MM.1S (cell line): Measurements from ENCODE around the gene CALML3.

ENCODE experiments used
- DNase-seq: peaks from one replicate; pipeline ENCODE4 v3.0.0-alpha.2; 2015
- H2AFZ ChIP-seq: fragments of 300-600 bp; sonication (generic); 2 replicates; pipeline ENCODE4 v1.6.0; 2016; ENCODE audit warnings: antibody characterized with exemption, low read length
- H3F3A ChIP-seq: fragments of 300-600 bp; sonication (generic); 2 replicates; pipeline ENCODE4 v1.6.1; 2016; ENCODE audit warnings: mild to moderate bottlenecking, antibody characterized with exemption, low read length, moderate library complexity, mixed read lengths; ENCODE audit not compliant: insufficient read depth
- H3K27ac ChIP-seq: fragments of 300-600 bp; sonication (generic); 2 replicates; pipeline ENCODE4 v1.5.1; 2016; ENCODE audit warnings: mild to moderate bottlenecking, low read length
- H3K27me3 ChIP-seq: fragments of 300-600 bp; sonication (generic); replicated peaks from 2 replicates; pipeline ENCODE4 v1.6.0; 2016; ENCODE audit warnings: low read length; ENCODE audit not compliant: insufficient read depth
- H3K36me3 ChIP-seq: fragments of 300-600 bp; sonication (generic); replicated peaks from 2 replicates; pipeline ENCODE4 v1.6.1; 2016; ENCODE audit warnings: mild to moderate bottlenecking, low read length, mixed read lengths; ENCODE audit not compliant: insufficient read depth
- H3K4me1 ChIP-seq: fragments of 300-600 bp; sonication (generic); 2 replicates; pipeline ENCODE4 v1.6.1; 2016; ENCODE audit warnings: low read length, mixed read lengths
- H3K4me2 ChIP-seq: fragments of 300-600 bp; sonication (generic); 2 replicates; pipeline ENCODE4 v1.6.0; 2016; ENCODE audit warnings: low read depth, low read length
- H3K4me3 ChIP-seq: fragments of 300-600 bp; sonication (generic); 2 replicates; pipeline ENCODE4 v1.5.1; 2016; ENCODE audit warnings: low read length, mixed read lengths
- H3K79me2 ChIP-seq: fragments of 300-600 bp; sonication (generic); 2 replicates; pipeline ENCODE4 v1.6.1; 2016; ENCODE audit warnings: mixed run types, low read length, mixed read lengths
- H3K9ac ChIP-seq: fragments of 300-600 bp; sonication (generic); 2 replicates; pipeline ENCODE4 v1.6.1; 2016; ENCODE audit warnings: low read length, mixed read lengths
- H3K9me2 ChIP-seq: fragments of 300-600 bp; sonication (generic); replicated peaks from 2 replicates; pipeline ENCODE4 v1.6.1; 2016; ENCODE audit warnings: mild to moderate bottlenecking, low read length, mixed read lengths; ENCODE audit not compliant: insufficient read depth
- H3K9me3 ChIP-seq: fragments of 300-600 bp; sonication (generic); replicated peaks from 2 replicates; pipeline ENCODE4 v1.6.1; 2016; ENCODE audit warnings: mild to moderate bottlenecking, low read length, mixed read lengths; ENCODE audit not compliant: insufficient read depth
- H4K20me1 ChIP-seq: fragments of 300-600 bp; sonication (generic); 2 replicates; pipeline ENCODE4 v1.6.1; 2016; ENCODE audit warnings: mild to moderate bottlenecking, low read length, moderate library complexity, mixed read lengths; ENCODE audit not compliant: insufficient read depth
- CTCF ChIP-seq: fragments of 300-600 bp; sonication (generic); IDR thresholded peaks from 2 replicates; pipeline ENCODE4 v1.5.1; 2016; ENCODE audit warnings: antibody characterized with exemption, low read length, mixed read lengths
- EZH2 ChIP-seq: fragments of 300-600 bp; sonication (generic); optimal IDR thresholded peaks from 2 replicates; pipeline ENCODE3; 2017; ENCODE audit warnings: low read depth, mild to moderate bottlenecking, antibody characterized with exemption, low read length, mixed read lengths
- EZH2phosphoT487 ChIP-seq: fragments of 300-600 bp; sonication (generic); IDR thresholded peaks from 2 replicates; pipeline ENCODE4 v1.6.1; 2018; ENCODE audit warnings: antibody characterized with exemption, low read length

The CALML3 gene

DNA sequence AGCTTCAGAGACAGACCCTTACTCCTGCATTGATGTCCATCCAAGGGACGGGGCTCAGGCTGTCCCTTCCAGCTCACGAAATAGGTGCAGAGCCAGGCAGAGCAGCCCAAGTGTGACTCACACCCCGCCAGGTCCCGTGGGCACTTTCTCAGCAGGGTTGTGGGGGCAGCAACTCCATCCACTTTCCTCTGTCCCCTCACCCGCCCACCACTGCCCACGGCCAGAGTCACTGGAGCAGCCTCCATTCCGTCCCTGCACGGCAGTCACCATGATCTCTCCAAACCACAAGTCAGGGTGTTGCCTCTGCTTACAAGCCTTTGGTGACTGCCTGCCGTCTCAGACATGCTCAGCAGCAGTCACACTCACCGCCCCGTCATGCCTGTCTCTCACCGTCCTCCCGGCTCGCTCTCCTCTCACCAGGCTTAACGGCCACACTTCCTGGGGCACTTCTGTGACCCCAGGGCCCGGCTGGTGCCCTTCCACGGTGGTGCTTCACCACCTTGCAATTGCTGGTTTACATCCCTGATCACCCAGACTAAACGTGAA, 39.3 kb downstream of the CALML3 start:
- Histone ChIP-seq H3K9me2 (no peaks in the 10 kb centered on the region), H3F3A (no peaks in the 10 kb centered on the region), H3K9ac (no peak overlapping the region), H3K36me3 (no peaks in the 10 kb centered on the region), H3K4me3 (no peak overlapping the region), H3K4me2 (no peak overlapping the region), H3K27ac (no peak overlapping the region), H3K79me2 (no peaks in the 10 kb centered on the region), H4K20me1 (no peaks in the 10 kb centered on the region), H3K4me1 (no peaks in the 10 kb centered on the region), H2AFZ (no peak overlapping the region), H3K9me3 (no peaks in the 10 kb centered on the region), H3K27me3 (peaks cover 19% of the 10 kb centered on the region; the same call in 1 of the 2 replicates)
- DNase-seq: no peak
- no peak for TF ChIP-seq EZH2phosphoT487
- TF ChIP-seq EZH2: no peak
- no peak for TF ChIP-seq CTCF

DNA sequence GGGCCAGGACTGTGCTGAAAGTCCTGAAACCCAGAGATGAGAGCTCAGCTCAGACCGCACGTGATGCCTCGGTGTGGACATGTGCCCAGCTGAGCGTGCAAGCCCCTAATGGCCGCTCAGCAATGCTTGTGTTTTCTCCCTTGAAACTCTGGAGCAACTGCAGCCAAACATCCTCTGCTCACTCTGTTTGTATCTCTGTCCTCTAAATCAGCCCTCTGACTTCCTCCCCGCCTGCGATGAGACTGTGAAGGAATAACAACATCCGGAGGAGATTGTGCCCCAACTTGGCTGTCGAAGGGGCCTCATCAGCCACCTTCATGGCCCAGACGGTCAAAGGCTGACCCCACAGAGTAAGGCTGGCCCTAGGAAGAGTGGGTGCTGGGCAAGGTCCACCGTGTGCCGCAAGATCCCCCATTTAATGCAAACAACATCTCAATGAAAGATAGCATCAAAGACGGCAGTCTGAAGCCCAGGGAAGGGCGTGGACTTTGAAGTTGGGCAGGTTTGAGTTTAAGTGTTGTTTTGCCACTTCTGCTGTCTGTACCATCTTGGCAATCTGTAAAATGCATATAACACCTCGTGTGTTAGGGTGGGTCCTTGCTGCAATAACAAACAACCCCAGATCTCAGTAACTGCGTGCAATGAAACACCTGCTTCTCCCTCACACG, 39.9 kb downstream of the CALML3 start:
- Histone ChIP-seq H3K79me2 (no peaks in the 10 kb centered on the region), H3K4me2 (no peak overlapping the region), H3K27me3 (peaks cover 19% of the 10 kb centered on the region; the same call in 1 of the 2 replicates), H2AFZ (no peak overlapping the region), H3K4me1 (no peaks in the 10 kb centered on the region), H3K27ac (no peak overlapping the region), H3K9me3 (no peaks in the 10 kb centered on the region), H3K9me2 (no peaks in the 10 kb centered on the region), H3F3A (no peaks in the 10 kb centered on the region), H3K9ac (no peak overlapping the region), H3K36me3 (no peaks in the 10 kb centered on the region), H3K4me3 (no peak overlapping the region), H4K20me1 (no peaks in the 10 kb centered on the region)
- no peak for DNase-seq
- no peak for TF ChIP-seq EZH2
- no peak for TF ChIP-seq EZH2phosphoT487
- TF ChIP-seq CTCF: no peak

DNA sequence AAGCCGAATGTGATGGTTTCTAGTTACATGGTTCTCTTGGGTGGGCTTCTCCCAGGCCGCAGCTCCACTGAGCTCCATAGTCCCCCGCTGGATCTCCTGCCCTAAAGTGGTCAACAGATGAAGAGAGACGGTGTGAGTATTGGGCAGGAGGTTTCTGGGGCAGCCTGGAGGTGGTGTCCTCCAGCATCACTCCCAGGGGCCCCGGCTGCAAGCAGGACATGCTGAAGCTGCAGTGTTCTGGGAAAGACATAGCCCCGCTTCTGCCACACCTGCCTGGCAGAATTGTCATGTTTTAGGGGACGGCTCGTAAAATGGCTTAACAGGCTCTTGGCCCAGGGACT, 40.4 kb downstream of the CALML3 start:
- Histone ChIP-seq H3K9me2 (no peaks in the 10 kb centered on the region), H4K20me1 (no peaks in the 10 kb centered on the region), H3K27me3 (peaks cover 19% of the 10 kb centered on the region; the same call in 1 of the 2 replicates), H3K9me3 (no peaks in the 10 kb centered on the region), H3K27ac (no peak overlapping the region), H2AFZ (no peak overlapping the region), H3F3A (no peaks in the 10 kb centered on the region), H3K4me1 (no peaks in the 10 kb centered on the region), H3K4me3 (no peak overlapping the region), H3K36me3 (no peaks in the 10 kb centered on the region), H3K9ac (no peak overlapping the region), H3K4me2 (no peak overlapping the region), H3K79me2 (no peaks in the 10 kb centered on the region)
- DNase-seq: no peak
- no peak for TF ChIP-seq EZH2phosphoT487
- no peak for TF ChIP-seq EZH2
- no peak for TF ChIP-seq CTCF
